Stimulated activated CD8-positive, alpha-beta memory T cell treated with anti-CD3 and anti-CD28 coated beads, Interleukin-4, amount 100 ng/mL, for 48 hours (primary cell): ENCODE results near the gene RHOH.

ENCODE experiments used
- DNase-seq: peaks from one replicate; pipeline ENCODE4 v3.0.0-alpha.2; 2020

Gene RHOH

GRCh38 chr4:40190465-40190864 lies 6.4 kb upstream of the RHOH start:
- no peak for DNase-seq

- DNase-seq: no peak
Observed at GRCh38 chr4:40190880-40191815, 5.7 kb upstream of the RHOH start.

- DNase-seq: no peak
Observed at GRCh38 chr4:40192114-40193015, 4.5 kb upstream of the RHOH start.

- DNase-seq: peak; percentile 51
Observed at GRCh38 chr4:40193016-40193571, 3.7 kb upstream of the RHOH start.

- no peak for DNase-seq
Observed at GRCh38 chr4:40193578-40193977, 3.3 kb upstream of the RHOH start.

GRCh38 chr4:40194602-40195161 lies 2.1 kb upstream of the RHOH start:
- peak; percentile 65 for DNase-seq

- no peak for DNase-seq
Observed at GRCh38 chr4:40195182-40196177, 1.4 kb upstream of the RHOH start.

- no peak for DNase-seq
Observed at GRCh38 chr4:40196272-40196671, 559 bp upstream of the RHOH start.

GRCh38 chr4:40197879-40198689 lies 1.3 kb downstream of the RHOH start:
- peak; percentile 52 for DNase-seq

GRCh38 chr4:40199179-40199670 lies 2.4 kb downstream of the RHOH start:
- DNase-seq: peak; percentile 50

GRCh38 chr4:40199999-40200874 lies 3.4 kb downstream of the RHOH start:
- DNase-seq: peak; percentile 88

GRCh38 chr4:40200875-40201801 lies 4.3 kb downstream of the RHOH start:
- no peak for DNase-seq

- DNase-seq: no peak
Observed at GRCh38 chr4:40201898-40202297, 5.1 kb downstream of the RHOH start.

GRCh38 chr4:40202474-40202873 lies 5.6 kb downstream of the RHOH start:
- no peak for DNase-seq

- DNase-seq: peak; percentile 51
Observed at GRCh38 chr4:40204507-40205258, 7.9 kb downstream of the RHOH start.

- DNase-seq: peak; percentile 67
Observed at GRCh38 chr4:40205259-40206198, 8.7 kb downstream of the RHOH start.
